Upper lobe of left lung (tissue), 6 donors: ENCODE data around the gene PDE4D. TPM values are rescaled to one million over a fixed set of nuclear protein-coding genes. Genes with fewer than 3 reads are reported as not detected.

Experiments used
- ATAC-seq, 2 donors: fragments of 200-7000 bp; cut with Tn5 transposase; one replicate each; pipeline ENCODE4 v1.9.1; 2022; ENCODE audit warnings: mild to moderate bottlenecking in 2 of 2, moderate library complexity in 2 of 2; ENCODE audit not compliant: low FRiP score in 2 of 2
- DNase-seq, 2 donors: peaks; one replicate each; pipeline ENCODE4 v3.0.0-alpha.2; 2019 to 2020
- H3K27ac ChIP-seq, 4 donors: fragments of 200-600 bp; sonication (generic); one replicate each; pipeline ENCODE4 v1.5.1; 2016 to 2019
- H3K27me3 ChIP-seq, 4 donors: fragments of 200-600 bp; sonication (generic); one replicate each; pipeline ENCODE4 v1.5.1; 2017 to 2019
- H3K36me3 ChIP-seq, 4 donors: fragments of 200-600 bp; sonication (generic); one replicate each; pipeline ENCODE4 v1.5.1; 2016 to 2019
- H3K4me1 ChIP-seq, 4 donors: fragments of 200-600 bp; sonication (generic); one replicate each; pipeline ENCODE4 v1.5.1; 2018 to 2019
- H3K4me3 ChIP-seq, 4 donors: fragments of 200-600 bp; sonication (generic); one replicate each; pipeline ENCODE4 v1.5.1; 2017 to 2019; ENCODE audit warnings: mild to moderate bottlenecking in 2 of 4, moderate library complexity in 1 of 4
- H3K9me3 ChIP-seq, 4 donors: fragments of 200-600 bp; sonication (generic); one replicate each; pipeline ENCODE4 v1.5.1; 2018 to 2019
- EP300 ChIP-seq, 4 donors: sonication (generic); formaldehyde crosslinking; IDR thresholded peaks; one replicate each; pipeline ENCODE4 v1.5.1; 2017; ENCODE audit warnings: antibody characterized with exemption in 4 of 4, control low read depth in 2 of 4
- POLR2A ChIP-seq, 4 donors: fragments of 450-650 bp; IDR thresholded peaks; one replicate each; pipeline ENCODE4 v1.5.1; 2016 to 2017; ENCODE audit warnings: antibody characterized with exemption in 4 of 4, mild to moderate bottlenecking in 2 of 4
- POLR2AphosphoS5 ChIP-seq, 2 donors: sonication (generic); formaldehyde crosslinking; IDR thresholded peaks; one replicate each; pipeline ENCODE4 v1.5.1; 2017; ENCODE audit warnings: antibody characterized with exemption in 2 of 2
- WGBS, 2 donors: methylation state at CpG; one replicate each; pipeline ENCODE4 v1.1.5; 2017 to 2018; 5-methylcytosine and 5-hydroxymethylcytosine counted together
- total RNA-seq, 6 donors: library from RNA; depleted of rRNA in 4 of 6; stranded (reverse); fragments of >200 nt in 4 of 6; gene quantifications; one replicate each; pipeline versions ENCODE4 v1.1.0 to v1.2.1, GENCODE V29; 2016 to 2021
- TF ChIP-seq, protein P1 (sequence below), 6 experiments: fragments of 450-650 bp in 4 of 6; fragments of 200-600 bp in 2 of 6; sonication (generic) in 2 of 6; IDR thresholded peaks; one replicate each; pipeline ENCODE4 v1.5.1; 2016 to 2019; ENCODE audit warnings: antibody characterized with exemption in 6 of 6
- donor health status: DM: no; HTN: no; CAD: no; lungs with moderate emphysema.
- donor health status: DM: no; HTN: yes; CAD: no; lungs with severe emphysema.

PDE4D gene
- total RNA-seq, 6 donors from 2014 or later, result 50.4 to 188 (median 84.0) TPM

DNA sequence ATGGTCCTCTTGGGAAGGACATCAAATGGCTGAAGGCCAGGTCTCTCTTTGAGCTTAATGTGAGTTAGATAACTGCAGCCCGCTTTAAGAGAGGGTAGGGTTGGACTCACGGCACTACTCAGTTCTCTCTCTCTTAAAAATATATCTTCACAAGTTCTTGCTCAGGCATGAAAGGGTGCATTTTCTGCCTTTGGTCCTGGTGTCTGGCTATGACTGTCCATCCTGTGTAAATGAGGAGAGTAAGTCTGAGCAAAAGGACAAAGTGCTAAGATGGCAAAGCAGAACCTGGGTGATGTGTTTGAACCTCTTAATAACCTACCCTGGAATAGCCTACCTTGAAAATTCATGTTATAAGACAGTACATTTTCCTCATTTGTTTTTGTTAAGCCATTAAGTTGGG is 293.4 kb downstream of the PDE4D start:
- no peak overlapping the region for H3K4me3 ChIP-seq
- H3K36me3 ChIP-seq, result no peaks in the 10 kb centered on the region
- DNase-seq (no peak), ATAC-seq (no peak)
- WGBS, 2 donors, result 95 to 98% methylated on average over 2 of the region's 2 CpGs
- no peak for TF ChIP-seq POLR2AphosphoS5 (IDR thresholded peaks at IDR 0.05)
- TF ChIP-seq POLR2A (IDR thresholded peaks at IDR 0.05), result no peak
- TF ChIP-seq EP300 (IDR thresholded peaks at IDR 0.05), result no peak
- TF ChIP-seq, protein P1, sequence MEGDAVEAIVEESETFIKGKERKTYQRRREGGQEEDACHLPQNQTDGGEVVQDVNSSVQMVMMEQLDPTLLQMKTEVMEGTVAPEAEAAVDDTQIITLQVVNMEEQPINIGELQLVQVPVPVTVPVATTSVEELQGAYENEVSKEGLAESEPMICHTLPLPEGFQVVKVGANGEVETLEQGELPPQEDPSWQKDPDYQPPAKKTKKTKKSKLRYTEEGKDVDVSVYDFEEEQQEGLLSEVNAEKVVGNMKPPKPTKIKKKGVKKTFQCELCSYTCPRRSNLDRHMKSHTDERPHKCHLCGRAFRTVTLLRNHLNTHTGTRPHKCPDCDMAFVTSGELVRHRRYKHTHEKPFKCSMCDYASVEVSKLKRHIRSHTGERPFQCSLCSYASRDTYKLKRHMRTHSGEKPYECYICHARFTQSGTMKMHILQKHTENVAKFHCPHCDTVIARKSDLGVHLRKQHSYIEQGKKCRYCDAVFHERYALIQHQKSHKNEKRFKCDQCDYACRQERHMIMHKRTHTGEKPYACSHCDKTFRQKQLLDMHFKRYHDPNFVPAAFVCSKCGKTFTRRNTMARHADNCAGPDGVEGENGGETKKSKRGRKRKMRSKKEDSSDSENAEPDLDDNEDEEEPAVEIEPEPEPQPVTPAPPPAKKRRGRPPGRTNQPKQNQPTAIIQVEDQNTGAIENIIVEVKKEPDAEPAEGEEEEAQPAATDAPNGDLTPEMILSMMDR (IDR thresholded peaks at IDR 0.05), result no peak
- peaks cover 0 to 7% (median 2%) of the 10 kb centered on the region in 4 donors for H3K4me1 ChIP-seq
- no peak overlapping the region for H3K27ac ChIP-seq
- no peaks in the 10 kb centered on the region for H3K9me3 ChIP-seq
- no peaks in the 10 kb centered on the region for H3K27me3 ChIP-seq

DNA sequence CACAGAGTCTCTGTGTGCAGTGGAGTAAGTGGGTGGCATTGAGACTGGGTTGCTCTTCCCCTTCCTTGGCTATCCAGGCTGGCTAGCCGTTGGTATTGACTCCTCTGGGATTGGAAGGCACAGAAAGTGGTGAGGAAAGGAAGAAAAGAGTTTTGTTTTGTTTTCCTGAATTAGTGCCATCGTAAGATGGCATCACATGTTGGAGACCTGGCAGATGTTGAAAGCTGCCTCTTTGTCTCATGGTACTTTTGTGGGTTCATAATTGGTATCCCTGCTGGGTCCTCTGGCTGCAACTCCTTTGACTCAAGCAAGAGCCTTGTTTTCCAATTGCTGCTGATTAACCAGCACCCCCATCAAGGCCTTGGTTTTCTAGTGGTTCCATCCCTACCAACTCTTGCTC is 293.8 kb downstream of the PDE4D start:
- Histone ChIP-seq H3K4me3 (no peak overlapping the region), H3K27me3 (no peaks in the 10 kb centered on the region), H3K9me3 (no peaks in the 10 kb centered on the region), H3K27ac (no peak overlapping the region), H3K36me3 (no peaks in the 10 kb centered on the region), H3K4me1 (peaks cover 0 to 7% (median 2%) of the 10 kb centered on the region in 4 donors)
- ATAC-seq (no peak), DNase-seq (no peak)
- TF ChIP-seq, protein P1 (IDR thresholded peaks at IDR 0.05), result no peak
- TF ChIP-seq POLR2A (IDR thresholded peaks at IDR 0.05) (no peak), EP300 (IDR thresholded peaks at IDR 0.05) (no peak), POLR2AphosphoS5 (IDR thresholded peaks at IDR 0.05) (no peak)
- WGBS, 2 donors, result 92 to 98% methylated on average over 2 of the region's 2 CpGs

DNA sequence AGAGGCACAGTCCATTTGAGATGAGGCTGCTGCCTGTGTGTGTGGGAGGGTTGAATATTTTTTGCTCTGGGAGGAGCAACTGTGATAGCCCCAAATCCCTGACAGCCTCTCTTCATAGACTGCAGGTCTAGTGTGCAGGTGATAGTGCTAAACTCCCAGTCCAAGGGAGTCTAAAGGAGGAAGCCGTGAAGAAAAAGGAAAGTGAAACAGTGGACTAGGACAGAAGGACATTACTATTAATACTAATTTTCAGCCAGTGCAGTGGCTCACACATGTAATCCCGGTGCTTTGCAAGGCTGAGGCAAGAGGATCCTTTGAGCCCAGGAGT is 295.0 kb downstream of the PDE4D start:
- WGBS, 2 donors, result 13 to 28% methylated on average over 2 of the region's 2 CpGs
- no peaks in the 10 kb centered on the region for H3K27me3 ChIP-seq
- DNase-seq (no peak), ATAC-seq (peak in 1 of 2 donors; percentile 42)
- H3K36me3 ChIP-seq, result no peaks in the 10 kb centered on the region
- no peaks in the 10 kb centered on the region for H3K9me3 ChIP-seq
- peak overlapping the region in 2 of 4 donors; percentile 18 to 31 for H3K27ac ChIP-seq
- TF ChIP-seq, protein P1 (IDR thresholded peaks at IDR 0.05), result no peak
- TF ChIP-seq POLR2AphosphoS5 (IDR thresholded peaks at IDR 0.05) (no peak), POLR2A (IDR thresholded peaks at IDR 0.05) (no peak), EP300 (IDR thresholded peaks at IDR 0.05) (no peak)
- H3K4me3 ChIP-seq, result peak overlapping the region in 3 of 4 donors; percentile 12 to 34 (median 33)
- H3K4me1 ChIP-seq, result peaks cover 0 to 7% (median 3%) of the 10 kb centered on the region in 4 donors

DNA sequence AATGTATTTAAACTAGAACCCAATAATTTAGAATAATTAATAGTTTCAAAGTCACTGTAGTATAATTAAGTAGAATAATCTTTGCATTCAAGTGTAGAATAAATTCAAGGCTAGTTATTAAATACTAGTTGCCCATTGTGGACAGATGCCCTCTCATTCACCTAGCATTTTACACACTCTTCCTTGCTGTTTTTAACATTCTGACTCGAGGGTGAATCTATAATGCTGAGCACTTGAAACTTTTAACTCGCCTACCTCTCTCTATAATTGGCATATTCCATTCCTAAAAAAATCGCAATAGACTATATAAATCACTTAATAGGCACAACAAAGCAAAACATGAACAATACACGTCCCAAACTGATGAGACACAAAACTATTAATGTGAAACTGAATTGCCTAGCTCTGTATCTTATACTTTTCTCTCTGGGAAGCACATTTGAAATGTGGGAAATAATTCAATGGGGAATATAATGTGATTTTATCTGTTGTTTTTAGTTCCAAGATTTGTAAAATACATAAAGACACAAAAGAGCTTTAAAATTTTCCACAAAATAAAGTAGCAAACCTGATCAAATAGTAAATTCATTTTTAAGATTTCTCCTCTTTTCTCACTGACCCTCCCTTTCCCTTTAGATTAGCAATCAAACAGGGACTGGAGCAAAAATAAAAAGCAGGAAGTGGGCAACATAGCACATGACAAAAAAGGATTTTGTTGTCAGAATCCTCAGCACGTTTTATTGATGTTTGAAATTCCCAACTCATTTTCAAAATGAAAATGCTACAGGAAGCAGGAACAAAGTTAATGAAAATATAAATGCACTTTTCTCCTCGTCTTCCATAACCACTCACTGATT is 295.6 kb downstream of the PDE4D start:
- Histone ChIP-seq H3K27me3 (no peaks in the 10 kb centered on the region), H3K4me3 (peak overlapping the region in 3 of 4 donors; percentile 12 to 34 (median 33)), H3K9me3 (no peaks in the 10 kb centered on the region), H3K27ac (peak overlapping the region in 2 of 4 donors; percentile 18 to 31), H3K4me1 (peaks cover 0 to 7% (median 5%) of the 10 kb centered on the region in 4 donors), H3K36me3 (no peaks in the 10 kb centered on the region)
- ATAC-seq, result no peak
- 44 to 49% methylated on average over 6 of the region's 6 CpGs for WGBS, 2 donors
- DNase-seq, result no peak
- TF ChIP-seq POLR2A (IDR thresholded peaks at IDR 0.05) (no peak), POLR2AphosphoS5 (IDR thresholded peaks at IDR 0.05) (no peak), EP300 (IDR thresholded peaks at IDR 0.05) (no peak)
- TF ChIP-seq, protein P1 (IDR thresholded peaks at IDR 0.05), result no peak
